Measurements from ENCODE around the gene GRIN2A. TPM values are rescaled to one million over a fixed set of nuclear protein-coding genes. Genes with fewer than 3 reads are reported as not detected.

The GRIN2A gene
- total and polyA plus RNA-seq, 2 of the 8 experiments (the other 6 are each of a cell fraction or from before 2014, with no cell fraction given) = 0.18 to 1.8 TPM

- TF ChIP-seq HDAC2 (IDR thresholded peaks at IDR 0.05; ENCODE audit: borderline replicate concordance in 1 of 2, low read depth in 2 of 2, low read length in 2 of 2) (no peak), TAF7 (optimal IDR thresholded peaks at IDR 0.05; ENCODE audit: borderline replicate concordance, low read depth, low read length) (no peak), PHF8 (conservative IDR thresholded peaks at IDR 0.05; ENCODE audit: low read depth, low read length) (no peak), TBP (IDR thresholded peaks at IDR 0.05; ENCODE audit: low read depth, low read length) (no peak)
Measured at GRCh38 chr16:9780831-9781230, 401.4 kb downstream of the GRIN2A start (continued).
